Measurements from ENCODE around the gene CRTC1.

CRTC1 gene

DNA sequence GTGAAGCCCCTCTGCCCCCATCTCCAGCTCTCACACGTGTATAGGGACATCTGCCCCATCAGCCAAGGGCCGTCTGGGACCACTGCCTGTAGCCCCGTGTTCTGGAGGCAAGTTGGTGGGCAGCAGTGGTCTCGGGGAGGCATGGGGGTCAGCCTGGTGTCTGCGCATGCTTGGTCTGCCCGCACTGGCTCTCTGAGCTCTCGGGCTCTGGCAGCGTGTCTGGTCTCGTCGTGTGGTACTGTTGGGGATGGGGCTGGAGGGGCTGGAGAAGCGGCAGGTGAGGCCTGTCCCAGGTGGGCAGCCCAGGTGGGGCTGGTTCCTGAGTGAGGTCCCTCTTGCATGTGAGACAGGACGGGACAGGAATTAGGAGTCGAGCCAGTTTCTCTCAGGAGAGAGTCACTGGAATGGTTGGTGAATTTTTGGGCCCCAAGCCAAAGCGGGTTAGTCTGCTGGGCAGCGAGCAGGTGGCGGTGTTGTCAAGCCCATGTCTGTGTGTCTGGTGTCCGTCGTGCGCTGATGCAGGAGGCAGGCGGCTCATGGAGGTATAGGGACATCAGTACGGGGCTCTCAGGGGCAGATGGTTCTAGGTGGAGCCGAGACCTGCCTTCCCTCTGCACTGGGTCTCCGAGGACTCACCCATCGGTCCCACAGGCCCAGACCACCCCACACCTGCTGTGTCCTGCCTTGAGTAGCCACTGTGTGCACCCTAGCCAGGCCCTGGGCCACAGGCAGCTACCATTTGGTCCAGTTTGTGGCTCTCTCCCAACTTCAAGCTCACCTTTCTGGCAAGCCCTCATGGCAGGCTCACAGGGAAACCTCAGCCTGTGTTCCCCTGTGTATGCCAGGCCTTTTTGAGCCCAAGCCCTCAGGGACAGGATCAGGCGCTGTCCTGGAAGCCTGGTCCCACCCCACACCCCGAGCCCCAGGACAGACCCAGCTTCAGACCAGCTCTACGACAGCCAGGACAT lies 89.4 kb downstream of the CRTC1 start:
- DNase-seq = no peak

DNA sequence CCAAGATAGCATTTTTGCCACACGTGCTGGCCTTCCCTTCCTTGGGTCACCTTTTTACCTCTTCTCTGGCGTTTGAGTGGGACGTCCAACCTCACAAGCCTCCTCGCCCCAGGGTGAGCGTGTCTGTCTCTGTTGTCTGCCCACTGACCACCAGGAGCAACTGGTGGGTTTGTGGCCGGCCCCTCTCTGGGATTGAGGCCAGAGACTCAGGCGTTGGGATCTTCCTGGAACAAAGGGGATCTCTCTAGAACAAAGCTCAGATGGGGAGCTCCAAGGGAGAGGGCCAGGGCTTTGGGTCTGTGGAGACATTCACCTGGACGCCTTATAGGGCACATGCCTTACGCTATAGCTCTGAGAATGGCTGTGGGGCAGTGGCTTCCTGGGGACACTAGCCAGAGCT lies 90.2 kb downstream of the CRTC1 start:
- DNase-seq = no peak

DNA sequence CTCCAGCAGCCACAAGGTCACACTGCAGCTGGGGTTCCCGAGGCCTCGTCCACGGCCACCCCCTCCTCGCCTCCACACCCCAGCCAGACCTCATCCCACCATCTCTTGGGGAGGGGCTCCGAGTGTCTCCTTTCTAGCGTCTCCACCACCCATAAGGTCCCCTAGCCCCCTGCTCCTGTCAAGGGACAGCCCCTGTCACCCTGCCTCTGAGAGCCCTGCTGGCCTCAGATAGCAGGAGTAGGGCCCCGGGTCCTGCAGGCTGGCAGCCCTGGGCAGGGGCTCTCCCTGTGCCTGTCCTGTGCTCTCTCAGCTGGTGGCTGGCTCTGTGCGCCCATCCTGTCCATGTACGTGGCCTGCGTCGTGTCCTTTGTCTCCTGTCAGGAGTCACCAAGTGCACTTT lies 90.6 kb downstream of the CRTC1 start:
- DNase-seq = no peak

DNA sequence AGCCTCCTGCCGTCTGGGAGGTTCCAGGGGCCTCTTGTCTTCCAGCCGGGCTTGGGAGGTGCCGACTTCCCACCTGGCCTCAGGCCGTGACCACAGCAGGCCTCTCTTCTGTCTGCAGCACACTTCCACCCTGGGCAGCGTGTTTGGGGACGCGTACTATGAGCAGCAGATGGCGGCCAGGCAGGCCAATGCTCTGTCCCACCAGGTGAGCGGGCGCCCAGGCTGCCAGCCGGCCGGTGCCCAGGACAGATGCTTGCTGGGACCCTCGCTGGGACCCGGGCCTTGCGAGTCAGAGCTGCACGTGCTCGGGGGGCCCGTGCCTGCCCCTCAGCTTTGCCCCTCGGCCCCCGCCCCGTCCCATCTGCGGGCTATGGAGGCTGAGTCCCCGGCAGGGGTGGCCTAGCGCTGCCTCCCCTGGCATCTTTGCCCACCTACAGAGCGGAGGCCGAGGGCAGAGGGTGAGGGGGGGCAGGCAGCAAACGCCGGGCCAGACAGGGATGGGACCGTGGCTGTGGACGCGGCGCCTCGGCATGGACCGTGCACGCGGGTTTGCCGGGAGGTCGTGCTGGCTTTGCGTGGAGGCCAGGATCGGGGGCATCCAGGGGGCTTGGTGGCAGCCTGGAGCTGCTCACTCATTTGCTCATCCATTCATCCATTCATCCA lies 91.4 kb downstream of the CRTC1 start:
- DNase-seq = no peak

DNA sequence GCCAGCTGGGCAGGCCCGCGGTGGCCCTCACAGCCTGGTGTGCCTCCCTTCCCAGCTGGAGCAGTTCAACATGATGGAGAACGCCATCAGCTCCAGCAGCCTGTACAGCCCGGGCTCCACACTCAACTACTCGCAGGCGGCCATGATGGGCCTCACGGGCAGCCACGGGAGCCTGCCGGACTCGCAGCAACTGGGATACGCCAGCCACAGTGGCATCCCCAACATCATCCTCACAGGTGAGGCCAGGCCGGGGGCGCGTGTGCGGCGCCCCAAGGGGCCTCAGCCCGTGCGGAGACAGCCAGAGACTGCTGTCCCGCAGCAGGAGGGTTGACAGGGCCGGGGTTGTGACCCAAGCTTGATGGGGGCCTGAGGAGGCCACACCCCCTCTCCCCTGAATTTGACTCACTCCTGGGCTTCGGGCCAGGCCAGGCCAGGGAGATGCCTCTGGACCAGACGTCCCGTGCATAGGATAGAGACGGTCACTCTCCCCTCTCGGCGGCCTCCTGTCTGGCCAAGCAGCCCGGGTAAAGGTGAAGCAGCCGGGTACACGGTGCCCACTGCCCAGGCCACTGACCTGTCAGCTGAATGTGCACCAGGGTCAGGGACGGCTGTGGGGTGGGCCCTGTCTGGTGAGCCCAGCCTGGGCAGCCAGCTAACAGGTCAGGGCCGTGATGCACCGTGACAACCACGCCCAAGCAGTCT lies 92.3 kb downstream of the CRTC1 start:
- DNase-seq = peak; percentile 69

DNA sequence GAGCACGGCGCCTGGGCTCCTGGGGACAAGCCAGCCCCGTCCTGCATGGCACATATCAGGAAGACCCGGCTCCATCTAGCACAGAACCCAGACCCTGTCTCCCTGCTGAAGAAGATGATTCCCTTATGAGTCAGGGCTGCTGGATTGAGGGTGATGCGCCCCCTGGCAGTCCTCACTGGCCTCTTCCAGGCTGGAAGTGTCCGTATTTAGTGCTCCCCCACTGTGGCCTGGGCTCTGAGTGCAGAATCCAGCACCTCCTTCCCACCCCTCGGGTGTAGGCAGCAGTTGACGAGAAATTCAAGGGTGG lies 92.8 kb downstream of the CRTC1 start:
- DNase-seq = peak; percentile 67

DNA sequence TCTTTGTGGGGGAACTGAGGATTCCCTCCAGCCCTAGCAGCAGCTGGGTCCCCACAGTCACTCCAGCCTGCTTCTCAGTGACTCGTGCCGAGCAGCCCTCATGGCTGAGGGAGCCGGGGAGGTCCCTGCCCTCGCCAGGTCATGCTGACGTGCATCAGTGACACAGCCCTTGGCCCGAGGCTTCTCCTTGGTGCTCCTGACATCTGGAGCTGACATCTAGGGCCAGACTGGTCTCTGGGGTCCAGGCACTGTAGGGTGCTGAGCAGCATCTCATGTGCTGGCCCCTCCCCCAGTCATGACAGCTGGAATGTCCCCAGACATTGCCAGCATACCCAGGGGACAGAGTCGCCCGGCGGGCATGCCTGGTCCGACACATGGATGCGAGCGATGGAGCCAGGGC lies 93.3 kb downstream of the CRTC1 start:
- peak; percentile 29 for DNase-seq

DNA sequence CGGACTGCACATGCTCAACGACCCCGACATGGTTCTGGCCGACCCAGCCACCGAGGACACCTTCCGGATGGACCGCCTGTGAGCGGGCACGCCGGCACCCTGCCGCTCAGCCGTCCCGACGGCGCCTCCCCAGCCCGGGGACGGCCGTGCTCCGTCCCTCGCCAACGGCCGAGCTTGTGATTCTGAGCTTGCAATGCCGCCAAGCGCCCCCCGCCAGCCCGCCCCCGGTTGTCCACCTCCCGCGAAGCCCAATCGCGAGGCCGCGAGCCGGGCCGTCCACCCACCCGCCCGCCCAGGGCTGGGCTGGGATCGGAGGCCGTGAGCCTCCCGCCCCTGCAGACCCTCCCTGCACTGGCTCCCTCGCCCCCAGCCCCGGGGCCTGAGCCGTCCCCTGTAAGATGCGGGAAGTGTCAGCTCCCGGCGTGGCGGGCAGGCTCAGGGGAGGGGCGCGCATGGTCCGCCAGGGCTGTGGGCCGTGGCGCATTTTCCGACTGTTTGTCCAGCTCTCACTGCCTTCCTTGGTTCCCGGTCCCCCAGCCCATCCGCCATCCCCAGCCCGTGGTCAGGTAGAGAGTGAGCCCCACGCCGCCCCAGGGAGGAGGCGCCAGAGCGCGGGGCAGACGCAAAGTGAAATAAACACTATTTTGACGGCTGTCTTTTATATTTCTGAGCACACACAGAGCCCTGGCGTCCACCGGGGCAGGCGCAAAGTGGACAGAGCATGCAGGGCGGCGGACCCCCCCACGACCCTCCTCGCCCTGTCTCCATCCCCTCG lies 94.0 kb downstream of the CRTC1 start:
- DNase-seq = no peak

DNA sequence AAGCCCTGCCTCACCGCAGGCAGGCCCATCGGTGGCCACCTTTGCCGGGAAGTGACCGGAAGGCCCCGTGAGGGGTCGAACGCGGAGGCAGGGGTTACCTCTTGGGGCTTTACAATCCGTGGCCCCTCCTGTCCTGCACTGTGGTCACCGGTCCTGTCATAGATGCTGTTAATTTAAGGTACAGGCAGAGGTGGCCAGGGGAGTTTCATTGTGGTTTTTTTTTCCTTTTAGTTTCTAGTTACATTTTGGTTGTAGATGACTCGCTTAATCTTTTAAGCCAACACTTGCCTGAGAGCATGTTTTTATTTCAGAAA lies 94.6 kb downstream of the CRTC1 start:
- no peak for DNase-seq

DNA sequence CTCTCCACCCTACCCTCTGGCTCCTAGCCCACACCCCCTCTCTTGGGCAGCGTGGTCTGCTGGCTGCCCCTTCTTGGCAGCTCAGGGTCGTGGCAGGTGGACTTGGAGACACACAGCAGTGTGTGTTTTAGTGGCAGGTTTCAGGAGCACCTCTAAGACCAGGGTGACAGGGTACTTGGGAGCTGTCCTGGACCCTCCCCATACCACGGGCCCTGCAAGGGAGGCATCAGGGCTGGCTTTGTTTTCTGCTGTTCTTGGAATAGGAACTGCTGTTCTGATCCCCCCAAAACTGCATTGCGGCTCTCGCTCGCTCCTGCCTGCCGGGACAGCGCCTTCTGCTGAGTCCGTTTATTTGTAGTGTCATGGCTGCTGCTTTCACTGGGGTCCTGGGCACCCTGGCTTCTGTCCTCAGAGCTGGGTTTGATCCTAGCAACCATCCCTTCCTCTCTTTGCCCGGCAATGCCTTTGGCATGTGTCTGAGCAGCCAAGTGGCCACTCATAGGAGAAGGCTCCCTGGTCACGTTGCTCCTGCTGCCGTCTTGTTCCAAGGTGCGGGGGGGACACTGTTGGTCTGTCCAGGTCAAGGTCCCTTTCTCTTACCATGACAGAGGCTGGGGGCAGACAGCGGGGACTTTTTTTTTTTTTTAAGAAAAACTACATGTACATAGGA lies 95.5 kb downstream of the CRTC1 start:
- no peak for DNase-seq

DNA sequence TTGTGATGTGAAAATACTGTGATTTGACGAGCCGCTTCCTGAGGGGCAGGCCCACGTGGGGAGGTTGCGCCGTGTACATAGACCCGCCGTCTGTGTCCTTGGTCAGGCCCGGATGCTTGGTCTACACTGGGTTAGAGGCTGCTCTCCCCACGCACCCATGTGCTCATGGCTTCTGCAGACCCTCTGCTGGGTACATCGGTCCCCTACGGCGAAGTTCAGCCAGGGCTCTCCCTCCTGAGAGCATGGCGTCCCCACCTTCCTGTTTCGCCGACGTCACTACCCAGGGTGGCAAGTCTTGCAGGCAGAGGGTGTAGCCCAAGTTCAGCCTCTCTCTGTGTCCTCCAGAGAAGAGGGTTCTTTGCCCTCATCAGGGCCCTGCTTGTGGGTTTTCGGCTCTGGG lies 96.6 kb downstream of the CRTC1 start:
- DNase-seq = no peak

DNA sequence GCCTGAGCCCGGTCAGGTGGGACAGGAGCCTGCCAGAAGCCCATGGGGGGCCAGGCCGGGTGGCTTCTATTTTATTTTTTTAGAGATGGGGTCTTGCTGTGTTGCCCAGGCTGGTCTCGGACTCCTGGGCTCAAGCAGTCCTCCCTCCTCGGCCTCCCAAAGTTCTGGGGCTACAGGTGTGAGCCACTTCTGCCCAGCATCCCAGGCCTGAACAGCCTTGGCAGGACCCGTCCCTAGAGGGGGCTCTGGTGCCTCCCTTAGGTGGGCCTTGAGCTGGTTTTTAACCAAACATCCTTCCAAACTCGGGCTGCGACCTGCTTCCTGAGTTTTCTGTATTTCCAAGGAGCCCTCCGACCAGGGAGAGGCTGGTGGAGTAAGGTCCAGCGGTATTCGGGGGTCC lies 97.2 kb downstream of the CRTC1 start:
- no peak for DNase-seq

DNA sequence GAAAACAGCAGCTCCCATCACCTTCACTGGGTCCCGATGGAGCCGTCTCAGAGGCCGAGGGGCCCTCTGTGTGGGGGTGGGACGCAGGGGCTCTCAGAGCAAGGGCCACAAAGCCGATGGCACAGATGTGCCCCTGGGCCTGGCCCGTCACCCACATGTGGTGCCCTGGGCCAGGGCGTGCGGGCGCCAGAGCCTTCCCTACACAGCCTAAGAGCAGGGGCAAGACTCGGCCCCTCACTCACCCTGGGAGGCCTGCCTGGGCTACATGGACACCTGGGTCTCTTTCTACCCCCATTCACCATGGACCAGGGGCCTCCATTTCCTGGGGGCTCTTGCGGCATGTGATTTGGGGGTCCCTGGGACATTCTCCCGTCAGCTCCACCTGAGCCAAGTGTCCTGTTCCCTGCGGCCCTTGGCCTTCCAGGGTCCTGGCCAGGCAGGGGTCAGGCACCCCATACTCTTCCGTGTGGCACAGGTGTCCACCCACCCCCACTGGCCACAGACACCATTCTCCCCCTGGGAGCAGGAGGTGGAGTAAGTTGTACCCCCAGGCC lies 97.6 kb downstream of the CRTC1 start:
- DNase-seq = no peak

DNA sequence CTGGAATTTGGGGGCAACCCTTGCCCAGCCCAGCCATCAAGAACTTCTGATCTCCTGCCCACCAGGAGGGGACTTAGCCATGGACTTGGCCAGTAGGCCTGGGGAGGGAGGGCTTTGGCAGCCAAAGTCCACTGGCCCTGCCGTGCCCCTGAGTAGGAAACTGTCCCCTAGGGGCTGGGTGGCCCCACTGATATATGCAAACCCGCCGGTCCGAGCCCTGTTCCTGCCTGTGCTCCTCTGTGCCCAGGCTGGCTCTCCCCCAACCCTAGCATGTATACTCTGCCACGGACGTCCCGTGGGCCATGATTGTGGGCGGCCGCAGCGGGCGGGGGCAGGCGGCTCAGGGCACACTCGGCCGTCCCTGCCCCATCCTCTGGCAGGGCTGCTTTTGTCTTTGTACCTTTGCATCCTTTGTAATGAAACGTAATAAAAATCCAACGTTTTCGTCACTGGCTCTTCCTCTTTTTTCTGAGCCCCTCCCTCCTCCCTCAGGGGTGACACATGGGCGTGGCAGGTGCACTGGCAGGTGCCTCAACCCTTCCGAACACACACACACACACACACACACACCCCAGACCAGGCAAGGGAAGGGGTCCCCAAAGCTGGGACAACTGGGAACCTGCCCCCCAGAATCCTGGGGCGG lies 98.5 kb downstream of the CRTC1 start:
- no peak for DNase-seq

DNA sequence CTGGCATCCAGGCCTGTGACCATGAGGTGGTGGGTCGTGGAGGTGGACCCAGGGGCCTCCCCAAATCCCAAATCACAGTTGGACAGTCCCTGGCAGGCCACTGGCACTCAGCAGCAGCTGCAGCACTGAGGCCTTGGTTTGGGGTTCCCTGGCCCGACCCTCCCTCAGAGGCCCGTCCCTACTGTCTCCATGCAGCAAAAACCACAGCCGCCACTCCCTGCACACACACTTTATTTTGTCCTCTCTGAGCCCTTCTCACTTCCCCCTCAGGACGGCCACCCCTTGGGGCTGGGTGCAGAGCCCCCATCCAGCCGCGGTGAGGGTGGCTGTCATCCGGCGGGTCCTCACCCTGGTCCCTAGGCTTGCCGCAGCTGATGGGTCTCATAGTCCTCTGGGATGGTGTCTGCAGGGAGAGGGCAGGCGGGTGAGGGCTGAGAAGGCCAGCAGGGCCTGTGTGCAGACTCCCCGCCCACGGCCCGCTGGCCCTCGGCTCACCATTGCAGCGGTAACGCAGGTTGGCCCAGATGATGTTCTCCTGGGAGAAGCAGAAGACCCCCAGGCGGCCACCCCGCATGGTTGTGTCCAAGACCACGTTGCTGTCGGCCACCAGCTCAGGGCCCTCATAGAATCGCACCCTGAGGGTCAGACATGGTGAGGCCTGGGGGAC lies 99.2 kb downstream of the CRTC1 start:
- no peak for DNase-seq

DNA sequence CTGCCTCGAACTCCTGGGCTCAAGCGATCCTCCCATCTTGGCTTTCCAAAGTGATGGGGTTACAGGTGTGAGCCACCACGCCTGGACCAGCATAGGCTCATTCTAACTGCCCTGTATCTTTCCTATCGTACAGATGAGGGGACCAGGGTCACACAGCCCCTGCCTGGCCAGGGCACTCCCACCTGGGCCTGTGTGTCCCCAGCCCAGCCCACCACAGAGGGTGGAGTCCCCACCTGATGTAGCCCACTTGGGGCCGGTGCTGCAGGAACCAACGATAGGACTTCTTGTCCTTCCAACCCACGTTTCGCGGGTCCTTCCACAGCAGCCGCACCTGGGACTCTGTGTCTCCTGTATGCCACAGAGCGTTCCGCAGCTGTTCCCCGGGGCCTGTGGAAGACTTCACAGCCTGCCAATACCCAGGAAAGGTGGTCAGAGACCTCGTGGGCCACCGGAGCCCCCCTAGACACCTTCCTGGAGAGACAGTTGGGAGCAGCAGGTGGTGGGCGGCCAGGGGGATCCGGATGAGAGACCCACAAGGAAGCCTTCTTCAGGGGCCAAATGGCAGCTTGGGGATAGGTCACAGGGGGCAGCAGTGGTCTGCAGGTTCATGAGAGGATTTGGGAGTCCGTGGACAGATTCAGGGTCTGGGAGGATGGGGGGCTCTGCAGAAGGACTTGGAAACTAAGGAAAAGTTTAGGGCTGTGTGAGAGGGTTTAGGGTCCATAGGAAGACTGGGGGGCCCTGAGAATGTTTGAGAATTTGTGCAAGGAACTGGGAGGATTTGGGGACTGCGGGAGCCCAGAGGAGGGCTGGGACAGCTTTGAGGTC lies 100.7 kb downstream of the CRTC1 start:
- no peak for DNase-seq

DNA sequence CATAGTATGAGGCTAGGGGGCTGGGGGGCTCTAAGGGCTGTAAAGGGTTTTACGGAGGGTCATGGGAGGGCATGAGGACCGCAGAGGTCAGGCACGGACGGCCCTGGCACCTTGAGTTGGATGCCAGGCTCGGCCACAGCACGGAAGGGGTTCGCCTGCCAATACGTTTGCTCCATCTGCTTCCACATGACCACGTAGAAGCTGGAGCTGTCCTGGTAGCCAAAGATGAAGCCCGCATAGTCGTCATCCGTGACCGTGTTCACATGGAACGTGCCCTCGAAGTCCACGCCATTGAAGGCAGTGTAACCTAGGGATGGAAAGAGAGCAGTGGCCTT lies 101.3 kb downstream of the CRTC1 start:
- DNase-seq = no peak

DNA sequence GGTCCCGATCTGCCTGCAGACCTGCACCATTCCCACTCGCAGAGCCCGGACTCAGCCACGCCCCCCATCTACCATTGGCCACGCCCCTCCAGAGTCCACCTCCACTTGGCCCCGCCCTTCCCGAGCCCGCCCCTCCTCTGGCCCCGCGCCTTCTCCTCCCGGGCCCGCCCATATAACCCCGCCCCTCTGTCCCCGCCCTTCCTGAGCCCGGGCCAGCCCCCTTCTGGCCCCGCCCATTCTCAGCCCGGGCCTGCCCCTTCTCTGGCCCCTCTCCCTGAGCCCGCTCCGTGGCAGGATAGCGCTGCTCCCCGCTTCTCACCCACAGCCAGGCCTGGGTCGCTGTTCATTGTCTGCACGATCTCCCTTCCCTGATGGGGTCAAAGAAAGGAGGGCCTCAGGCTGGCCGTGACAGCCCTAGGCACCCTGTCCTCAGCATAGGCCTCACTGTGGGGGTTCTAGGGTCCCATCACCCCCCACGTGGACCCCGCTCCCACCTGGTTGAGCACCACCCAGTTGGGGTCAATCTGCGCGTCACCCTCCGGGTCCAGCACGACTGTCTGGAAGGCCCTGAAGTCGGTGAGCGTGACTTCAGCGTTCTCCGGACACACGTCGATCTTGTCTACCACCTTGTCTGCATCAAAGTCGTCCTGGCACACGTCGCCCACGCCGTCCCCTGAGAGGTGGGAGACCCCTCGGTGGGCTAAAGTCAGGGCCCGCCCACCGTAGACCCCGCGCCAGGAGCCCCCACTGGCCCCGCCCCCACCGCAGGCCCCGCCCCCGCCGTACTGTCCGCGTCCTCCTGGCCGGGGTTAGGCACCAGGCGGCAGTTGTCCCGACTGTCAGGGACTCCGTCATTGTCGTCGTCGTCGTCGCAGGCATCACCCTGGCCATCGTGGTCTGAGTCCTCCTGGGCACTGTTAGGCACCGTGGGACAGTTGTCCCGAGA lies 102.0 kb downstream of the CRTC1 start:
- DNase-seq = peak; percentile 32
